ENCODE results near the gene COLEC12. TPM values are rescaled to one million over a fixed set of nuclear protein-coding genes. Genes with fewer than 3 reads are reported as not detected.

Gene COLEC12
- total RNA-seq, 3 donors from 2014 or later (not counting 1 experiment from before 2014, with no cell fraction given): not detected

GRCh38 chr18:490624-491023, 9.9 kb downstream of the COLEC12 start:
- WGBS (ENCODE audit: insufficient coverage): 78% methylated on average over 4 of the region's 4 CpGs
- no peaks in the 10 kb centered on the region for H3K9me3 ChIP-seq (ENCODE audit: control insufficient read depth, insufficient read depth, low read length)
- no peaks in the 10 kb centered on the region for H3K36me3 Mint-ChIP-seq
- no peaks in the 10 kb centered on the region for H3K27me3 ChIP-seq (ENCODE audit: control insufficient read depth, insufficient read depth, low read length)
- H3K4me3 Mint-ChIP-seq: no peak overlapping the region
- no peak overlapping the region for H3K27ac ChIP-seq (ENCODE audit: low read length)
- H3K36me3 ChIP-seq (ENCODE audit: control insufficient read depth, insufficient read depth, low read length): no peaks in the 10 kb centered on the region
- H3K4me1 Mint-ChIP-seq: no peaks in the 10 kb centered on the region
- H3K27me3 Mint-ChIP-seq (ENCODE audit: low read depth in 2 of 2): peaks cover 12 to 29% of the 10 kb centered on the region in 2 donors
- no peak overlapping the region for H3K27ac Mint-ChIP-seq
- TF ChIP-seq, protein P1, sequence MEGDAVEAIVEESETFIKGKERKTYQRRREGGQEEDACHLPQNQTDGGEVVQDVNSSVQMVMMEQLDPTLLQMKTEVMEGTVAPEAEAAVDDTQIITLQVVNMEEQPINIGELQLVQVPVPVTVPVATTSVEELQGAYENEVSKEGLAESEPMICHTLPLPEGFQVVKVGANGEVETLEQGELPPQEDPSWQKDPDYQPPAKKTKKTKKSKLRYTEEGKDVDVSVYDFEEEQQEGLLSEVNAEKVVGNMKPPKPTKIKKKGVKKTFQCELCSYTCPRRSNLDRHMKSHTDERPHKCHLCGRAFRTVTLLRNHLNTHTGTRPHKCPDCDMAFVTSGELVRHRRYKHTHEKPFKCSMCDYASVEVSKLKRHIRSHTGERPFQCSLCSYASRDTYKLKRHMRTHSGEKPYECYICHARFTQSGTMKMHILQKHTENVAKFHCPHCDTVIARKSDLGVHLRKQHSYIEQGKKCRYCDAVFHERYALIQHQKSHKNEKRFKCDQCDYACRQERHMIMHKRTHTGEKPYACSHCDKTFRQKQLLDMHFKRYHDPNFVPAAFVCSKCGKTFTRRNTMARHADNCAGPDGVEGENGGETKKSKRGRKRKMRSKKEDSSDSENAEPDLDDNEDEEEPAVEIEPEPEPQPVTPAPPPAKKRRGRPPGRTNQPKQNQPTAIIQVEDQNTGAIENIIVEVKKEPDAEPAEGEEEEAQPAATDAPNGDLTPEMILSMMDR (IDR thresholded peaks at IDR 0.05): no peak
- no peak overlapping the region for H3K4me3 ChIP-seq (ENCODE audit: low read length)
- DNase-seq (no peak), ATAC-seq (no peak)
- intact Hi-C loops (cut with micrococcal nuclease): no loop called here
- no peaks in the 10 kb centered on the region for H3K4me1 ChIP-seq (ENCODE audit: control insufficient read depth, insufficient read depth, low read length)
- H3K9me3 Mint-ChIP-seq: peaks cover 0 to 7% of the 10 kb centered on the region in 2 donors

DNA sequence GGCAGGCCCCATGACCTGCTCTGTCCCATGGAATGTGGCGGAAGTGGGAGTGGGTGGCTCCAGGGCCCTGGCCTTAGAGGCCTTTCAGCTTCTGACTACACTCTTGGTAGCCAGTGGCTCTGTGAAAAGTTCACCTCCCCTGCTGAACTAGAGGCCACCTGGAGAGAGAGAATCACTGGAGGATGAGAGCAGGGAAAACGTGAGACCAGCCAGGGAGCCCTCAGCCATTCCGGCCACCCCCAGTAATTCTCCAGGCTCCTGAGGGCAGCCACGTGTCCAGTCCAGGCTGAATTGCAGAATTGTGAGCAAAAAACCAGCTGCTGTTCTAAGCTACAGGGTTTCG, 10.5 kb downstream of the COLEC12 start:
- Mint-ChIP-seq H3K27me3 (ENCODE audit: low read depth in 2 of 2) (peaks cover 12 to 25% of the 10 kb centered on the region in 2 donors), H3K4me1 (no peaks in the 10 kb centered on the region), H3K9me3 (peaks cover 0 to 7% of the 10 kb centered on the region in 2 donors), H3K27ac (no peak overlapping the region), H3K36me3 (no peaks in the 10 kb centered on the region), H3K4me3 (no peak overlapping the region)
- no peak overlapping the region for H3K4me3 ChIP-seq (ENCODE audit: low read length)
- ATAC-seq: peak in 1 of 3 donors; percentile 21
- no peak for DNase-seq
- no peaks in the 10 kb centered on the region for H3K4me1 ChIP-seq (ENCODE audit: control insufficient read depth, insufficient read depth, low read length)
- no peaks in the 10 kb centered on the region for H3K36me3 ChIP-seq (ENCODE audit: control insufficient read depth, insufficient read depth, low read length)
- no peak overlapping the region for H3K27ac ChIP-seq (ENCODE audit: low read length)
- no peaks in the 10 kb centered on the region for H3K27me3 ChIP-seq (ENCODE audit: control insufficient read depth, insufficient read depth, low read length)
- intact Hi-C loops (cut with micrococcal nuclease): no loop called here
- no peaks in the 10 kb centered on the region for H3K9me3 ChIP-seq (ENCODE audit: control insufficient read depth, insufficient read depth, low read length)
- 58% methylated on average over 5 of the region's 5 CpGs for WGBS (ENCODE audit: insufficient coverage)
- TF ChIP-seq, protein P1 (IDR thresholded peaks at IDR 0.05): no peak

GRCh38 chr18:489244-490023, 11.1 kb downstream of the COLEC12 start:
- Histone ChIP-seq H3K27ac (ENCODE audit: low read length) (no peak overlapping the region), H3K9me3 (ENCODE audit: control insufficient read depth, insufficient read depth, low read length) (no peaks in the 10 kb centered on the region), H3K4me3 (ENCODE audit: low read length) (no peak overlapping the region), H3K36me3 (ENCODE audit: control insufficient read depth, insufficient read depth, low read length) (no peaks in the 10 kb centered on the region), H3K4me1 (ENCODE audit: control insufficient read depth, insufficient read depth, low read length) (no peaks in the 10 kb centered on the region), H3K27me3 (ENCODE audit: control insufficient read depth, insufficient read depth, low read length) (no peaks in the 10 kb centered on the region)
- intact Hi-C loops (cut with micrococcal nuclease): no loop called here
- no peak for DNase-seq
- Mint-ChIP-seq H3K4me1 (no peaks in the 10 kb centered on the region), H3K4me3 (no peak overlapping the region), H3K27ac (no peak overlapping the region), H3K27me3 (ENCODE audit: low read depth in 2 of 2) (peaks cover 12 to 23% of the 10 kb centered on the region in 2 donors), H3K9me3 (peaks cover 0 to 7% of the 10 kb centered on the region in 2 donors), H3K36me3 (no peaks in the 10 kb centered on the region)
- 86% methylated on average over 8 of the region's 8 CpGs for WGBS (ENCODE audit: insufficient coverage)
- no peak for ATAC-seq
- TF ChIP-seq, protein P1 (IDR thresholded peaks at IDR 0.05): no peak
